Common myeloid progenitor, CD34-positive (primary cell): Measurements from ENCODE around the gene PBX1.

Source experiments
- CTCF ChIA-PET: fragments of 350-600 bp; sonication (Branson Sonifier 250); formaldehyde crosslinking; loops from one replicate; lab custom pipeline; 2021; ENCODE audit warnings: antibody characterized with exemption; lab: Charles Lee
- POLR2A ChIA-PET: fragments of 350-600 bp; sonication (Branson Sonifier 250); formaldehyde crosslinking; loops from one replicate; lab custom pipeline; 2021; ENCODE audit warnings: antibody characterized with exemption; lab: Charles Lee
- DNase-seq, 3 donors: peaks; one replicate each; pipeline versions ENCODE4 v3.0.0 to v3.0.0-alpha.2; 2013
- H3K27ac ChIP-seq, 2 experiments: 1 replicate in 1 of 2; 2 replicates in 1 of 2; pipeline ENCODE4 v1.7.0; 2013; ENCODE audit warnings: inconsistent platforms in 2 of 2, low read length in 2 of 2, mild to moderate bottlenecking in 2 of 2, low read depth in 1 of 2, moderate library complexity in 1 of 2; ENCODE audit not compliant: severe bottlenecking in 2 of 2, insufficient read depth in 1 of 2, poor library complexity in 1 of 2
- H3K27me3 ChIP-seq, 5 experiments: replicated peaks in 2 of 5; 1 replicate in 3 of 5; 2 replicates in 2 of 5; pipeline versions ENCODE4 v1.6.1 to v1.7.0; 2013; ENCODE audit warnings: low read length in 4 of 5, mild to moderate bottlenecking in 2 of 5, moderate library complexity in 2 of 5, inconsistent platforms in 1 of 5; ENCODE audit not compliant: insufficient read depth in 5 of 5, control insufficient read depth in 4 of 5
- H3K36me3 ChIP-seq, 4 experiments: 1 replicate in 2 of 4; 2 replicates in 2 of 4; pipeline versions ENCODE4 v1.6.1 to v1.7.0; 2013; ENCODE audit warnings: low read length in 3 of 4, control low read depth in 1 of 4, mild to moderate bottlenecking in 1 of 4; ENCODE audit not compliant: control insufficient read depth in 4 of 4, insufficient read depth in 4 of 4
- H3K4me1 ChIP-seq, 4 experiments: 1 replicate in 3 of 4; 2 replicates in 1 of 4; pipeline versions ENCODE4 v1.6.1 to v1.7.1; 2013; ENCODE audit warnings: low read length in 3 of 4, mild to moderate bottlenecking in 3 of 4, control low read depth in 1 of 4, inconsistent platforms in 1 of 4, moderate library complexity in 1 of 4; ENCODE audit not compliant: control insufficient read depth in 4 of 4, insufficient read depth in 4 of 4; ENCODE audit errors: control extremely low read depth in 1 of 4
- H3K4me3 ChIP-seq, 7 experiments: 1 replicate in 4 of 7; 2 replicates in 3 of 7; pipeline versions ENCODE4 v1.5.1 to v1.7.0; 2013; ENCODE audit warnings: mild to moderate bottlenecking in 7 of 7, low read length in 6 of 7, moderate library complexity in 6 of 7, inconsistent platforms in 2 of 7, low read depth in 2 of 7, control low read depth in 1 of 7; ENCODE audit not compliant: insufficient read depth in 4 of 7, control insufficient read depth in 1 of 7; ENCODE audit errors: extremely low read depth in 1 of 7
- H3K9me3 ChIP-seq, 5 experiments: 1 replicate in 4 of 5; 2 replicates in 1 of 5; pipeline versions ENCODE4 v1.6.1 to v1.7.1; 2013; ENCODE audit warnings: low read length in 4 of 5, mild to moderate bottlenecking in 2 of 5, inconsistent platforms in 1 of 5, low read depth in 1 of 5, moderate library complexity in 1 of 5; ENCODE audit not compliant: control insufficient read depth in 4 of 5, insufficient read depth in 2 of 5; ENCODE audit errors: control extremely low read depth in 1 of 5
- WGBS: methylation state at CpG from one replicate; pipeline ENCODE4 v1.1.5; 2013; ENCODE audit not compliant: insufficient coverage; 5-methylcytosine and 5-hydroxymethylcytosine counted together

Gene PBX1

GRCh38 chr1:164773102-164773501, 214.1 kb downstream of the PBX1 start:
- 60% methylated on average over 3 of the region's 5 CpGs for WGBS
- H3K27me3 ChIP-seq: no peaks in the 10 kb centered on the region
- H3K4me3 ChIP-seq: no peak overlapping the region
- DNase-seq: no peak
- H3K36me3 ChIP-seq: peaks cover 0 to 6% (median 0%) of the 10 kb centered on the region in 4 experiments
- no peaks in the 10 kb centered on the region for H3K9me3 ChIP-seq
- H3K27ac ChIP-seq: no peak overlapping the region
- ChIA-PET POLR2A (no interaction called here), CTCF (interaction anchor here (0.6 to 1.1 kb wide), 2 partner anchors 21 to 107 kb away, joined by 3 read pairs; no protein-coding TSS in a partner anchor)
- H3K4me1 ChIP-seq: peaks cover 0 to 22% (median 0%) of the 10 kb centered on the region in 4 experiments

- 88% methylated on average over 2 of the region's 4 CpGs for WGBS
- H3K4me1 ChIP-seq: peaks cover 0 to 22% (median 0%) of the 10 kb centered on the region in 4 experiments
- no peak overlapping the region for H3K4me3 ChIP-seq
- no peaks in the 10 kb centered on the region for H3K9me3 ChIP-seq
- ChIA-PET CTCF (interaction anchor here (0.7 kb wide), 1 partner anchor 12 kb away, joined by 4 read pairs; no protein-coding TSS in a partner anchor), POLR2A (no interaction called here)
- DNase-seq: peak in 2 of 3 donors; percentile 21 to 41
- H3K27ac ChIP-seq: no peak overlapping the region
- H3K27me3 ChIP-seq: no peaks in the 10 kb centered on the region
- no peaks in the 10 kb centered on the region for H3K36me3 ChIP-seq
These were observed 215.4 kb downstream of the PBX1 start for GRCh38 chr1:164774413-164774812.

GRCh38 chr1:164774819-164775654, 216.1 kb downstream of the PBX1 start:
- Histone ChIP-seq H3K27me3 (no peaks in the 10 kb centered on the region), H3K4me1 (peaks cover 0 to 24% (median 0%) of the 10 kb centered on the region in 4 experiments), H3K4me3 (no peak overlapping the region), H3K27ac (no peak overlapping the region), H3K36me3 (no peaks in the 10 kb centered on the region), H3K9me3 (no peaks in the 10 kb centered on the region)
- 40% methylated on average over 16 of the region's 16 CpGs for WGBS
- DNase-seq: peak; percentile 39 to 83 (median 63)
- CTCF ChIA-PET: interaction anchor here (1.1 to 1.4 kb wide), 3 partner anchors 11 to 123 kb away, joined by 3 to 4 read pairs (median 3); no protein-coding TSS in a partner anchor
- POLR2A ChIA-PET: no interaction called here

- Histone ChIP-seq H3K36me3 (no peaks in the 10 kb centered on the region), H3K4me1 (peaks cover 0 to 18% (median 0%) of the 10 kb centered on the region in 4 experiments), H3K9me3 (no peaks in the 10 kb centered on the region), H3K27me3 (no peaks in the 10 kb centered on the region), H3K27ac (no peak overlapping the region), H3K4me3 (no peak overlapping the region)
- ChIA-PET POLR2A (no interaction called here), CTCF (interaction anchor here (1.5 kb wide), 1 partner anchor 10 kb away, joined by 4 read pairs; no protein-coding TSS in a partner anchor)
- WGBS: 100% methylated on average over 1 of the region's 2 CpGs
- no peak for DNase-seq
These were observed 218.5 kb downstream of the PBX1 start for GRCh38 chr1:164777518-164777917.

GRCh38 chr1:164779376-164779775, 220.4 kb downstream of the PBX1 start:
- no peaks in the 10 kb centered on the region for H3K36me3 ChIP-seq
- 96% methylated on average over 3 of the region's 3 CpGs for WGBS
- CTCF ChIA-PET: no interaction called here
- POLR2A ChIA-PET: no interaction called here
- no peaks in the 10 kb centered on the region for H3K9me3 ChIP-seq
- H3K27me3 ChIP-seq: no peaks in the 10 kb centered on the region
- no peak overlapping the region for H3K4me3 ChIP-seq
- peaks cover 0 to 18% (median 0%) of the 10 kb centered on the region in 4 experiments for H3K4me1 ChIP-seq
- DNase-seq: no peak
- no peak overlapping the region for H3K27ac ChIP-seq

GRCh38 chr1:164780111-164780812, 221.3 kb downstream of the PBX1 start:
- ChIA-PET CTCF (no interaction called here), POLR2A (no interaction called here)

More at GRCh38 chr1:164780111-164780812, 221.3 kb downstream of the PBX1 start:
- H3K9me3 ChIP-seq: no peaks in the 10 kb centered on the region
- peaks cover 0 to 10% (median 0%) of the 10 kb centered on the region in 4 experiments for H3K4me1 ChIP-seq
- WGBS: 87% methylated on average over 12 of the region's 12 CpGs
- no peaks in the 10 kb centered on the region for H3K36me3 ChIP-seq
- no peak for DNase-seq
- H3K27ac ChIP-seq: no peak overlapping the region
- H3K4me3 ChIP-seq: no peak overlapping the region
- no peaks in the 10 kb centered on the region for H3K27me3 ChIP-seq
